Measurements from ENCODE around the gene PIGU. TPM values are rescaled to one million over a fixed set of nuclear protein-coding genes. Genes with fewer than 3 reads are reported as not detected.

PIGU gene
- total and polyA plus RNA-seq, 4 donors = 6.4 to 10.0 (median 7.2) TPM

DNA sequence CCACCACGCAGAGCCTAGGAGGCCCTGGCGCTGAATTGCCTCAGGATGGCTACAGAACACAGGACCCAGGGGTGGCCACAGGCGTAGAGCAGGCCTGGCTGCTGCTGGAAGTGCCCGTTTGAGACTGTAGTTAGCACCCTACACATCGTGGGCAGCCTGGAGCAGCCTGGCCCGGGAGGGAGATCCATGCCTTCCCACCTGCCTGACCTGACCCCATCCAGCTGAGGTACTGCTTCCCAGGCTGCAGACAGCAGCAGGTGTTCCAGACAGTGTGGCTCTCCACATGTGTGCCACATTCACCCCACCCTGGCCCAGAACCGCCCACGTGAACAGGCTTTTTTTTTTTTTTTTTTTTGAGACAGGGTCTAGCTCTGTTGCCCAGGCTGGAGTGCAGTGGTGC lies 139.2 kb downstream of the PIGU start:
- 91% methylated on average over 8 of the region's 8 CpGs for WGBS

DNA sequence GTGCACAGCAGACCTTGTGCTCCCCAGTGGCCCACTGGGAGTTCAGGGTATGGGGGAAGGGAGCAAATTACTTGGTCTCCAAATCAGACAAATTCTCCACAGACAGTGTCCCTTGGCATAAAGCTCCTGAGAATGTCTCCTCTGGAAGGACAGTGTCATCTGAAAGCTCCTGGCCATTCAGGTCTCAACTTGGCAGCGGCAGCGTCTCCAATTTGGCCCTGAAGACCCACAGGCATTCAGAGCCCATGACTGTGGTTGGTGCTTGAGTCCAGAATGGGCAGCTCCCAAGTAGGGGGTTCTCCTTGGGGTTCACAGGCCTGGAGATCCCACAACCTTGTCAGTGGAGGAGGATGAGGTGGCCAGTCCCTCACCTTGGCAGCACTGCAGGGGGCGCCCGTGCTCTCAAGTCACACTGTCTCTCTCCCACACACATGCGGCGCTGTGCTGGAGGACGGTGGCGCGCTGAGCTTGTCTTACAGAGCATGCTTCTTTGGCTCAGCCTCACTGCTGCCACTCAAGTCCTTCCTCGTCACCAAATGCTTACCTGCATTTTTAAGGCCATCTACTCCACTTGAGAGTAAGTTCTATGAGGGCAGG lies 140.0 kb downstream of the PIGU start:
- H3K4me3 ChIP-seq (ENCODE audit: low read depth in 1 of 3, low read length in 3 of 3) = no peak overlapping the region
- TF ChIP-seq, protein P1, sequence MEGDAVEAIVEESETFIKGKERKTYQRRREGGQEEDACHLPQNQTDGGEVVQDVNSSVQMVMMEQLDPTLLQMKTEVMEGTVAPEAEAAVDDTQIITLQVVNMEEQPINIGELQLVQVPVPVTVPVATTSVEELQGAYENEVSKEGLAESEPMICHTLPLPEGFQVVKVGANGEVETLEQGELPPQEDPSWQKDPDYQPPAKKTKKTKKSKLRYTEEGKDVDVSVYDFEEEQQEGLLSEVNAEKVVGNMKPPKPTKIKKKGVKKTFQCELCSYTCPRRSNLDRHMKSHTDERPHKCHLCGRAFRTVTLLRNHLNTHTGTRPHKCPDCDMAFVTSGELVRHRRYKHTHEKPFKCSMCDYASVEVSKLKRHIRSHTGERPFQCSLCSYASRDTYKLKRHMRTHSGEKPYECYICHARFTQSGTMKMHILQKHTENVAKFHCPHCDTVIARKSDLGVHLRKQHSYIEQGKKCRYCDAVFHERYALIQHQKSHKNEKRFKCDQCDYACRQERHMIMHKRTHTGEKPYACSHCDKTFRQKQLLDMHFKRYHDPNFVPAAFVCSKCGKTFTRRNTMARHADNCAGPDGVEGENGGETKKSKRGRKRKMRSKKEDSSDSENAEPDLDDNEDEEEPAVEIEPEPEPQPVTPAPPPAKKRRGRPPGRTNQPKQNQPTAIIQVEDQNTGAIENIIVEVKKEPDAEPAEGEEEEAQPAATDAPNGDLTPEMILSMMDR (IDR thresholded peaks at IDR 0.05; ENCODE audit: low read depth, low read length, missing input control) = peak; percentile 31
- TF ChIP-seq RAD21 (IDR thresholded peaks at IDR 0.05) = peak; percentile 56 to 70
- TF ChIP-seq, protein P2, sequence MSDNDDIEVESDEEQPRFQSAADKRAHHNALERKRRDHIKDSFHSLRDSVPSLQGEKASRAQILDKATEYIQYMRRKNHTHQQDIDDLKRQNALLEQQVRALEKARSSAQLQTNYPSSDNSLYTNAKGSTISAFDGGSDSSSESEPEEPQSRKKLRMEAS (IDR thresholded peaks at IDR 0.05) = no peak
- no peak overlapping the region for H3K27ac ChIP-seq (ENCODE audit: low read depth in 1 of 2, low read length in 2 of 2)
- WGBS = 79% methylated on average over 10 of the region's 10 CpGs
- DNase-seq (ENCODE audit: low spot score) = peak; percentile 65
- no peak overlapping the region for H3K9ac ChIP-seq (ENCODE audit: low read depth in 1 of 2, low read length in 2 of 2)
- peaks cover 0 to 13% (median 8%) of the 10 kb centered on the region in 4 donors for H3K4me1 ChIP-seq (ENCODE audit: control insufficient read depth in 4 of 4, insufficient read depth in 4 of 4, low read length in 3 of 4)
- peaks cover 14 to 43% (median 39%) of the 10 kb centered on the region in 4 donors for H3K36me3 ChIP-seq (ENCODE audit: control insufficient read depth in 4 of 4, insufficient read depth in 3 of 4, low read depth in 1 of 4, low read length in 3 of 4)
- no peaks in the 10 kb centered on the region for H3K27me3 ChIP-seq (ENCODE audit: control insufficient read depth in 4 of 4, insufficient read depth in 4 of 4, low read length in 3 of 4)
- H3K9me3 ChIP-seq (ENCODE audit: control insufficient read depth in 4 of 4, low read length in 3 of 4) = no peaks in the 10 kb centered on the region

More for the DNA sequence above, 139.2 kb downstream of the PIGU start:
- no peaks in the 10 kb centered on the region for H3K27me3 ChIP-seq (ENCODE audit: control insufficient read depth in 4 of 4, insufficient read depth in 4 of 4, low read length in 3 of 4)
- no peak overlapping the region for H3K4me3 ChIP-seq (ENCODE audit: low read depth in 1 of 3, low read length in 3 of 3)
- no peak overlapping the region for H3K27ac ChIP-seq (ENCODE audit: low read depth in 1 of 2, low read length in 2 of 2)
- DNase-seq (ENCODE audit: low spot score) = no peak
- H3K36me3 ChIP-seq (ENCODE audit: control insufficient read depth in 4 of 4, insufficient read depth in 3 of 4, low read depth in 1 of 4, low read length in 3 of 4) = peaks cover 16 to 42% (median 37%) of the 10 kb centered on the region in 4 donors
- no peak overlapping the region for H3K9ac ChIP-seq (ENCODE audit: low read depth in 1 of 2, low read length in 2 of 2)
- no peak for TF ChIP-seq HNF4A (conservative IDR thresholded peaks at IDR 0.05)
- no peak for TF ChIP-seq TAF1 (conservative IDR thresholded peaks at IDR 0.05)
- no peak for TF ChIP-seq EGR1 (IDR thresholded peaks at IDR 0.05; ENCODE audit: low read depth in 2 of 2)
- TF ChIP-seq, protein P3, sequence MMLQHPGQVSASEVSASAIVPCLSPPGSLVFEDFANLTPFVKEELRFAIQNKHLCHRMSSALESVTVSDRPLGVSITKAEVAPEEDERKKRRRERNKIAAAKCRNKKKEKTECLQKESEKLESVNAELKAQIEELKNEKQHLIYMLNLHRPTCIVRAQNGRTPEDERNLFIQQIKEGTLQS (IDR thresholded peaks at IDR 0.05) = no peak
- no peak for TF ChIP-seq SP1 (IDR thresholded peaks at IDR 0.05)
- no peak for TF ChIP-seq HNF4G (IDR thresholded peaks at IDR 0.05)
- H3K4me1 ChIP-seq (ENCODE audit: control insufficient read depth in 4 of 4, insufficient read depth in 4 of 4, low read length in 3 of 4) = peaks cover 0 to 13% (median 8%) of the 10 kb centered on the region in 4 donors
- H3K9me3 ChIP-seq (ENCODE audit: control insufficient read depth in 4 of 4, low read length in 3 of 4) = no peaks in the 10 kb centered on the region

DNA sequence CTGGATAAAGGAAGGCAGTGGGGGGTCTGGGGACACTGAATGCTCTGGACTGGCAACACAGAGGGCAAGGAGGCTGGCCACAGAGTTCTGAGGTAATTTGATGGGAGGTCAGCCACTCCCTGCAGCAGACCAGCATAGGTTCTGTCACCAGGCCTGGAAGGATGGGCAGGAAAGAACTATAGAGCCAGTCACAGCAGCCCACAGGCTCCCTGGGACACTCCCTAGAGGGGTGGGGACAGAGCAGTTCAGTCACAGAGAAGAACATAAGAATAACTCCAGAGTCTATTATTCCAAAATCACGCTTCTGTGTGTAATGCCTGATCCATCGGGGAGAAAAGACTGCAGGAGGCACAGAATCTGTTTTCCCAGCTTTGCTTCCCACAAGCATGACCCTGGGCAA lies 141.0 kb downstream of the PIGU start:
- H3K9me3 ChIP-seq (ENCODE audit: control insufficient read depth in 4 of 4, low read length in 3 of 4) = no peaks in the 10 kb centered on the region
- TF ChIP-seq EGR1 (IDR thresholded peaks at IDR 0.05; ENCODE audit: low read depth in 2 of 2) = no peak
- TF ChIP-seq SP1 (IDR thresholded peaks at IDR 0.05) = no peak
- no peak for TF ChIP-seq FOXA1 (IDR thresholded peaks at IDR 0.05)
- TF ChIP-seq HNF4G (IDR thresholded peaks at IDR 0.05) = no peak
- TF ChIP-seq, protein P4, sequence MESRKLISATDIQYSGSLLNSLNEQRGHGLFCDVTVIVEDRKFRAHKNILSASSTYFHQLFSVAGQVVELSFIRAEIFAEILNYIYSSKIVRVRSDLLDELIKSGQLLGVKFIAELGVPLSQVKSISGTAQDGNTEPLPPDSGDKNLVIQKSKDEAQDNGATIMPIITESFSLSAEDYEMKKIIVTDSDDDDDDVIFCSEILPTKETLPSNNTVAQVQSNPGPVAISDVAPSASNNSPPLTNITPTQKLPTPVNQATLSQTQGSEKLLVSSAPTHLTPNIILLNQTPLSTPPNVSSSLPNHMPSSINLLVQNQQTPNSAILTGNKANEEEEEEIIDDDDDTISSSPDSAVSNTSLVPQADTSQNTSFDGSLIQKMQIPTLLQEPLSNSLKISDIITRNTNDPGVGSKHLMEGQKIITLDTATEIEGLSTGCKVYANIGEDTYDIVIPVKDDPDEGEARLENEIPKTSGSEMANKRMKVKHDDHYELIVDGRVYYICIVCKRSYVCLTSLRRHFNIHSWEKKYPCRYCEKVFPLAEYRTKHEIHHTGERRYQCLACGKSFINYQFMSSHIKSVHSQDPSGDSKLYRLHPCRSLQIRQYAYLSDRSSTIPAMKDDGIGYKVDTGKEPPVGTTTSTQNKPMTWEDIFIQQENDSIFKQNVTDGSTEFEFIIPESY (IDR thresholded peaks at IDR 0.05) = no peak
- no peak for TF ChIP-seq JUND (IDR thresholded peaks at IDR 0.05)
- no peak for TF ChIP-seq RXRA (IDR thresholded peaks at IDR 0.05)
- TF ChIP-seq, protein P2 (IDR thresholded peaks at IDR 0.05) = no peak
- H3K4me1 ChIP-seq (ENCODE audit: control insufficient read depth in 4 of 4, insufficient read depth in 4 of 4, low read length in 3 of 4) = peaks cover 0 to 13% (median 6%) of the 10 kb centered on the region in 4 donors
- H3K36me3 ChIP-seq (ENCODE audit: control insufficient read depth in 4 of 4, insufficient read depth in 3 of 4, low read depth in 1 of 4, low read length in 3 of 4) = peaks cover 9 to 39% (median 32%) of the 10 kb centered on the region in 4 donors
- H3K9ac ChIP-seq (ENCODE audit: low read depth in 1 of 2, low read length in 2 of 2) = no peak overlapping the region
- WGBS = 94% methylated on average over 2 of the region's 2 CpGs
- no peak overlapping the region for H3K4me3 ChIP-seq (ENCODE audit: low read depth in 1 of 3, low read length in 3 of 3)
- H3K27me3 ChIP-seq (ENCODE audit: control insufficient read depth in 4 of 4, insufficient read depth in 4 of 4, low read length in 3 of 4) = no peaks in the 10 kb centered on the region
- DNase-seq (ENCODE audit: low spot score) = no peak
- H3K27ac ChIP-seq (ENCODE audit: low read depth in 1 of 2, low read length in 2 of 2) = no peak overlapping the region
